HG02798 (cell line): ENCODE measurements around the gene ASTN2.

ENCODE experiments used
- ATAC-seq: cut with Tn5 transposase; IDR thresholded peaks from one replicate; pipeline ENCODE4 v1.9.1; 2021; ENCODE audit warnings: mild to moderate bottlenecking; ENCODE audit not compliant: unreplicated experiment, poor library complexity

The ASTN2 gene

DNA sequence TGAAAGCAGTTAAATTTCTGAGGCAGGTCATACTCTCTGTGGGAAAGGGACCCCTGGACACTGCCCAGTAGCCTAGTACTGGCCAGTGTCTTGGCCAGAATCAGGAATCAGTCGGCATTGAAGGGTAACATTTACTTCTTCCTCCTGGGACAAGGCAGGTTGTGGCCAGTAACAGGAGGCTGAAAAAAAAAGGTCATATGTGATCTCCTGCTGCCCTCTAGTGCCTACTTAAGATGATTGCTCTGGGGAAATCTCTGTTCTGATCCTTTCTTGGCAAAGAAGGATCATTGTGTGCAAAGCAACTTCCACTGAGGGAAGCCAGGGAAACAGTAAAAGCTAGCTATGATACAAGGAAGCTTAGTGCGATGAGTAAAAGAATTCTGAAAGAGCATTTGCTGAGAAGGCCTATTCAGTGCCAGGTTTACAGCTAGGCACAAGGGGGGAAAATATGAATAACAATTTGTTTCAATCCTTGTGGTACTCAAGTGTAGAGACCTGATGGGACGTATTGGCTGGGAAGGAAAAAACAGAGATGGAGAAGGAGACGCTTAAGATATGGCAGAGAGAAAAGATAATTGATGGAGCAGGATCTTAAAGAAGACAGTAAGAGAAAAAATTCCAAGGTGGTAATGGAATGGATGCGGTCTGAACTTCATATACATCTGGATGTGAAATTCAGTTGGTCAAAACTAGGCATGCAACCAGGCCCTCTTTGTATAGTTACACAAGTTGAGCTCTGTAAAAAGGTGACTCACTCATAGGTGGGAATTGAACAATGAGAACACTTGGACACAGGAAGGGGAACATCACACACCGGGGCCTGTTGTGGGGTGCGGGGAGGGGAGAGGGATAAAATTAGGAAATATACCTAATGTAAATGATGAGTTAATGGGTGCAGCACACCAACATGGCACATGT is 753.6 kb downstream of the ASTN2 start:
- ATAC-seq, result peak; percentile 90

DNA sequence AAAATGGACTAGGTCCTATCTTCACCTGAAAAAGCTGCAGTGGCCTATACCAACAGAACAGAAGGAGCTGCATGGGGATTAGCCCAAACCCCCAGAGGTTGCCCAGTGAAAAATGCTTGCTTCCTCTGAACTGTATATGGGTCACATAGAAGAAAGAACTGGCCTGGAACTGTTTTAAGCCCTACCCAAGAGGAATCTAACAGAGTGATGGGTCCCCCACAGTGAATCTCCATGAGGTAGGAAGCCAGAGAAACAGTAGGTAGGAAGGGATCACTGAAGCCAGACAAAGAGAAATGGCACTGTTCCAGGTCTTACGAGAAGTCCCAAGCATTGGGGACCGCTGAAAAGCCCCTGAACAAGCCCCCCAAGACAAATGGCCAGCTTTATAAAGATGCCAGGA is 756.6 kb downstream of the ASTN2 start:
- no peak for ATAC-seq

DNA sequence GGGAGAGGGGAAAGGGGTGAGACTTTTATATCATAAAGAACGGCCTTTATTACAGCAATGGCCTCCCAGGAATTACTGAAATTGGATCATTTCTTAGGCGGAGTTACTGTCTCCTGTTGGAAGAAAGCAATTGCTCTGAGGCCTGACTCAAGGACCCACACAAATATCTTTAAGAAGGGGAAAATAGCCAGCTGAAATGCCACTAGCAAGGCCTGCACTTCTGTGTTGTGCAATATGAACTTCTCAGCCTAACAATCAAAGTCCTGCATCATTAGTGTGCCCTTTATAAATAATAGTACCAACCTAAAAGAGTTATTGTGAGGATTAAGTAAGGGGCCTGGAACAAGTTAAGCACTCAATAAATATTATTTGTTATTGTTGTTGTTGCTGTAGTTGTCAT is 757.9 kb downstream of the ASTN2 start:
- ATAC-seq, result no peak

DNA sequence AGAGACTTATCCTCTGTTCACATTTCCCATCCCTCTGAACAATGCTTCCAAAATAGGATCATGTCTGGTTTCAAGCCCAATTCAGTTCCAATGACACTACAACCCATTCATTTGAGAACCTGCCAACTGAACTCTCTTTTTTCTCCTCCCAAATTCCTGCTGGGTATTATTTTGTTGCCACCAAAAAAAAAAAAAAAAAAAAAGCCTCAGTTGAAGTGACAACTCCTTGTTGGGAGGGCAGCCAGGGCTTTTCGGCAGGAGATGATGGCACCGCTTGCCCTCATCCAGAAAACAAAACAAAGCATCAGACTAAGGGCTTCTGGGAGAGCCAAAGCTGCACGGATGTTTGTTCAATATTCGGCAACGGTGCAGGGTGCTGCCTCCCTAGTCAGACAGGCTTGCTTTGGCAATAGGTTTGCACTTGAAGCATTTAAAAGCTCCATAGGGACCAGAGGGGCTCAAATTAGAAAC is 758.3 kb downstream of the ASTN2 start:
- ATAC-seq, result no peak

DNA sequence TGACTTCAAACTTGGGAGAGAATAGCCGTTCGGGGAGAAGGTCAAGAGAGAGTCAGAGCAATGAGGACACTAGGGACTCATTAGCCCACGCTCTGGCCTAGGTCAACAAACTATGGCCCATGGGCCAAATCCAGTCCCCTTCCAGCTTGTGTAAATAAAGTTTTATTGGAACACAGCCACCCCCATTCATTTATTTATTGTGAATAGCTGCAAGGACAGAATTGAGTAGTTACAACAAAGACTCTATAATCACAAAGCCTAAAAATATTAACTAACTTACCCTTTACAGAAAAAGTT is 760.9 kb downstream of the ASTN2 start:
- no peak for ATAC-seq

DNA sequence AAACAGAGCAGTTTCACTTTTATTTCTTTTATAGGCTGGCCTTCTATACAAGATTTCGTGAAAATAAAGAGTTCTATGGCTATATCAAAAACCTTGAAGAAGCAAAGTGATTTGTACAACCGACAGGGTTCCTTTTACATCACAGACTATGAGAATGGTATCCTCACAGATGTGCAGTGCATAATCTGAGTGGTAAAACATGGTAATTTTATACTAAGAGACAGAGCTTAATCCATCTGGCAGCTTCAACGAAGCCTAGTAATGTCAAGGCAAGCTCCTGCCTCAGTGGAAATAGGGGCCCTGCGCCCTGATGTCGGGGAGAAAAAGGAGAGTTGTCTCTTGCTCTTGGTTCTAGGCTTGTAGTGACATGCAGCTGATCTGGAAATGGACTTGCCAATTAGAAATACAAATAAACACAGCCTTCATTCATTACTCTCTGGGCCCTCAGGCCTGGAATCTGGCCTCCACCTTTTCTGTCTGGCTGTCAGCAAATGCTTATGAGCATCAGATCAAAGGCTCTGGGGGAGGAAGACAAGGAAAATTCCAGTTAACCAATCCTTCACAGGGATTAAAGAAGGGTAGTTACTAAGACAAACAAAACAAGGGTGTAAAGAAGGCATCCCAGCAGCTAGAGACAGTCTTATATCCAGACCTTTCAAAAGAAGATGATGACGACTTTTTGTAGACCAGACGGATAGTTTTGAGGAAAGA is 761.4 kb downstream of the ASTN2 start:
- ATAC-seq, result no peak

DNA sequence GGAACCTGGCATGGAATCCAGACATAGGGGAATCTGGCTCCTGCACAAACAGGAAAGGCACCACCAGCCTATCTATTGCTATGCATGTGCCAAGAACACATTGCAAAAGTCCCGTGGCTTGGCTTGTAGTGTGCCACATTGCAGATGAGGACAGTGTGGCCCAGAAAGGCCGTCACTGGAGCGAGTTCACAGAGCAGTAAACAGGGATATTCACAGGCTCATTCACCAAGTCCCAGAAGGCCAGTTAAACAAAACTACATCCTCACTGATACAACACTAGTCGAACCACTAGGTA is 767.4 kb downstream of the ASTN2 start:
- peak; percentile 13 for ATAC-seq

DNA sequence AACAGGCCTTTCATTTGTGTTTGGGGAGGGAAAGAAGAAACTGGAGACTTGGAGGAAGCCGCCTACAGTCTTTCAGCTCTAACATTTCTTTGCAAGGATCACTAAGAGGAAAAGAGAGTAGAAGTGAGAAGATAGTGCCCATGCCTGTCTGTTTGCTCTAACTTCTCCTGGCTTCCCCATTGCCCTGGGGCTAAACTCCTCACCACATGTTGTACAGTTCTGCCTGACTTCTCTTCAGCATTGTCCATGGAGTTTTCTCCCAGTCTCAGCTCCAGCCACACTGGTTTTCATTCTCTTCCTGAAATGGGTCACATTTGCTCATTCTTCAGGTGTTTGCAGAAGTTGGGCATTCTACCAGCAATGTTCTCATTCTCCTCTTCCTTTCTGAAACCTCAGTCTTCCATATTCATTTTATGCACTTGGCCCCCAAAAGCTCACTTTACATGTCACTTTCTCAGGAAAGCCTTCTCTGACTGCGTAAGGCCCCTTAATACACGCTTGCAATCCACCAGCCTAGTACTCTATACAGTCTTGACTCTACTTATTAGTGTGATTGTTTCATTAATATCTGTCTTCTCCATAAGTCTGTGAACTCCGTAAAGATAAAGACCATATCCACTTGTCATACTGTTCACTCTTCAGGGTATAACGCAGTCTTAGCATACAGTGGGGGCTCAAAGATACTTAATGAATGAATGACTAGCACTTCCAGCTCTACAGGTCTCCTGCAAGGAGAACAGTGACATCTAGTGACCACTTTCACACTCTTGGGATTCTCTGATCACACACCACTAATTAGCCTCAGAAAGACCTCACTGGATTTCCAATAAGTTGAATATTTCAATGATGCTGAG is 768.0 kb downstream of the ASTN2 start:
- peak; percentile 59 for ATAC-seq

DNA sequence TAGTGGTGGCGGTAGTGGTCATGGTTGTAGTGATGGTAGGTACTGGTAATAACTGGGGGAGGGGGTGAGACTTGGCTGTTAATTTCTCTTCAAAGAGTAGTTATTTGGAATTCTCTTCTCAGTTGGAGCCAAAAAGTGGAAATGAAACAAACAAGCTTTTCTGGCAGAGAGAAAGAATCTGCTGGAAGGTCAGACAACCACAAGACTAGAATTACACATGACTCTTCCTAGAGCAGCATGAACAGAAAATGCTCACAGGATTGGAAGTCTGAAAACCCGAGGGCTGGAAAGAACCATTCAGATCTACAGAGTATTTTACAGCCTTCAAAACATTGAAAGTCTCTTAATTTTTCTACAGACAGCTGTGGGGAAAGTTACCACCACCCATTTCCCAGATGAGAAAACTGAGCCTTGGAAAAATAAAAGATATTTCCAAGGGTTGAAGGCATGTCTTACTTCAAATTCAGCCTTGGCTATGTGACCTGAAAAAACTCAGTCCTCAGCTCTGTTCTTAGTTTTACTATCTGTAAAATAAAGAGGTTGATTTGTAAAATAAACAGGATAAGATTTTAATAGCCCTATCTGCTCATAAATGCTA is 770.7 kb downstream of the ASTN2 start:
- no peak for ATAC-seq

DNA sequence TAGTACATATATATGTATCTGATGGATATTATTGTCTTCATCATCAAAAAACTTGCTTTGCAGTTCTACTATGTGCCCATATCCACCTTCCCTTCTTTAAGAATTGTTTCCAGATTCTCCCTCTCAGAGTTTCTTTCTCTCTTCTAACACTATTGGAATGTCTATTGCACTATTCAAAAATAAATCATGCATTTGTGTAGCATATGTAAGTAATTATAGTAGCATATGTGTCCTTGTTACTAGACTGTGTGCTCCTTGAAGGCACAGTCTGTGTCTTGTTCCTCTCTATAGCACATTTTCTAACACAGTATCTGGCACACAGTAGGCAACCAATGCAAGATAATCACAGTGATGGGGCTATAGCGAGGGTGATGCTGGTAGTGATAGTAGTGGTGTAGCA is 771.2 kb downstream of the ASTN2 start:
- no peak for ATAC-seq

DNA sequence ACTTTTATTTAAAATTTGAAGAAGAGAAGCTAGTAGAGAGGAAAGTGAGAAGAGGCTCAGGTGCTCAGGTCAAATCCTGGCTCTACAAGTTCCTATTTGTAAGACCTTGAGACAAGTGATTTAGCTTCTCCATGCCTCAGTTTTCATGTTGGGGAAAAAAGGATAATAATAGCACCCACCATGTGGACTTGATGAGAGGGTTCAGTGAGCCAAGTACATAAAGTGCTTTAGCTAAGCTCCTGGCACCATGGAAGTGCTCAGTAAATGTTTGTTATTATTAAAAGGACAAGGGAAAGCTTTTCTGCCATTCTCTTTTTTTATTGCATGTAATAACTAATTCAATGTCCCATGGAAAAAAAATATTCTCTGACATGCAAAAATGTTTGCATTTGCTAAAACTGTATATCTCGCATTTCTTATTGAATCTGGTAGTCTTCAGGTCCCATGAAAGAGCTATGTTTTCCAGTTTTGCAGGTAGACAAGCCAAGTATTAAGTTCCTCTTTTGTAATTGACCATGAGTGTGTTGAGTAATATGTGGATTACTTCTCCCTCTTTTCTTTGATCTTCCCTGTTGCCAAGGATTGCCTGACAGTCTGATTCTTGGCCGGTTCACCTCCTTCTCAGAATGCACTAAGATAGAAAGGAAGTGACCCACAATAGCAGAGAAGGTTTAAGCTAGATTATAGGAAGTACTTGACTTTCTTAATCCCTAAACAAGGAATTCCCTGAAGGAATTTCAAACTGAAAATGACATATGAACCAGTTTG is 773.4 kb downstream of the ASTN2 start:
- ATAC-seq, result no peak

DNA sequence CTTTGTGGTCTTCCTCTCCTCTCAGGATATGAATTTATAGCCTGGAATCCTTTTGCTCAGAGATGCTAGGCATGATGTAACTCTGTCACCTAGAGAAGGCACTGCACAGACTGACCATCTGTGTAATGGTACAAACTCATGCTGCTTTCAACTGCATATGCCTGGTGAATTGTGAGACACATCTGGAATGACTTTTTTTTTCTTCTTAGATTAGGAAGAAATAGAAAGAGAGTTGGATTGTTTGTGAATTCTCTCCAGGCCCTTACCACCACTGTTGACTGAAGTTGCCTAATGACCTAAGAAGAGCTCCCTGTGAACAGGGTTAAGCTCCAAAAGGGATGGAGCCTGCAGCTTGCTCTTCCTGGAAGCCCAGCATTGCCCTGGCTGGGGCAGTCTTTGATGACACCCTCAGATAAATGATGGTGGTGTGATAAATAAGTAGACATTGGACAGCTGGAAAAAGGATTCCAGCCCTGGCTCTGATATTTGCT is 775.6 kb downstream of the ASTN2 start:
- ATAC-seq, result no peak

DNA sequence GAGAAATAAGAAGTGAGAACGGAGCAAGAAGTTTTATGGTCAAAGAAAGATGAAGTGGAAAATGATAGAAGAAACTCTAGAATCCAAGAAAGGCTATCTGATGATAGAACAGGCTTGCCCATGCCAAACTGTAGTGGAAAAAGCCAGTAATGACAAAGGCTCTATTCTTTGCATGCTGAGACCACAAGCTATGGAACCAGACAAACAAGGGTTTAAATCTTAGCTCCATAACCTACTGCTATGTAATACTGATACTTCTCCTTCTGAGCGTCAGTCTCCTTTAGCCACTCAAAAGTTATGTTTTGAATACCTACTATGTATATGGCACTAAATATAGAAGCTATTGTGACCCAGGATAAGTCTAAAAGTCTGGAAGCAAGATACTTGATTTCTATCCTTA is 778.9 kb downstream of the ASTN2 start:
- ATAC-seq, result no peak

DNA sequence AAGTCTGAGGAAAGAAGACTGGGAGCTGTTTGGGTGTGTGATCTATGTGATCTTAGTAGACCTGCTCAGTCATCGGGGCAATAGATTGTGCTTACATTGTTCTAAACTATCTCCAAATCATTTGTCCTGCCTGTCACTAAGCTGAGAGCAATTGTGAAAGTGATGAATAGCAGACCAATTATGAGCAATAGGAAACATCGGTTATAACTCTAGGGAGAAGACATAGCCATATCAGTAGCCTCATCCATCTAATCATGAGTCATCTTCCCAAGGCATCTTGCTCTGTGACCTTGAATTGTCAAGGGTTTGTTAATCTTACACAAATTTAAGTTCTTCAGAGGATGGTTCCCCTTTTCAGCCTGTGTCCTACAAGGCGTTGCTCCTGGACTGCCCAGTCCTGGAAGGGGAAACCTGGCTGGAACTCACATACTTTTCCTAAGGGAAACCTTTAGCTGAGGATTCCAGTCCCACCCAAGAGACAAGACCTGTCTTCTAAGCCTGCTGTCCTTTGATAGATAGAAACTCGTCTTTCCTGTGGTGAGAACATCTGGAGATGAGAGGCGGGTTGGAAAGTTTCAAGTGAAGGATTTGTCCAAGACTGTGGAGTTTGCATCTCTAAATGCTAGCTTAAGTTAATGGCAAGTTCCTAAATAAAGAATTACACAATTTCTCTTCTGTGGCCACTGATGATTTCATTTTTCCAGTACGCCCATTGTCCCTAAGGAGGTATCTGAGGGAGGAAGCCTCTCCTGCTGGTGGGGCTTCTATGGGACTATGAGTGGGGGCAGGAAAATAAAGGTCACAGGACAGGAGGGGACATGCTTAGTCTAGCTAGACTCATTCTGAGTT is 781.6 kb downstream of the ASTN2 start:
- ATAC-seq, result no peak

DNA sequence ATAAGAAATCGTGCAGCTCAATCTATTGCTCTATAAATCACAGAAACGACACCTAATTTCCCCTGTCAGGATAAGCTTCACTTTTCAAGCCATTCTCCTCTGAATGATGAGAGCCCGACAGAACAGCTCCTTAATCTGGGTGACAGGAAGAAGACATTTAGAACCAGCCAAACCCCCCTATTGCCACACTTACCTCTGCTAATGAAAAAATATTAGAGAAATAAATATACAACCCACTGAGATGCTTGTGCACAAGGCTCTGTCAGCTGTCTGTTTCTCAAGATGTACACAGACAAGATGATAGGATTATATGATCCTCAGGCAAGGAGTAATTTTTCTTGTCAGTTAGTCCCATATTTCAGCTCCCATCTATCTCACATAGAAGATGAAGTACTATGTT is 785.2 kb downstream of the ASTN2 start:
- no peak for ATAC-seq

DNA sequence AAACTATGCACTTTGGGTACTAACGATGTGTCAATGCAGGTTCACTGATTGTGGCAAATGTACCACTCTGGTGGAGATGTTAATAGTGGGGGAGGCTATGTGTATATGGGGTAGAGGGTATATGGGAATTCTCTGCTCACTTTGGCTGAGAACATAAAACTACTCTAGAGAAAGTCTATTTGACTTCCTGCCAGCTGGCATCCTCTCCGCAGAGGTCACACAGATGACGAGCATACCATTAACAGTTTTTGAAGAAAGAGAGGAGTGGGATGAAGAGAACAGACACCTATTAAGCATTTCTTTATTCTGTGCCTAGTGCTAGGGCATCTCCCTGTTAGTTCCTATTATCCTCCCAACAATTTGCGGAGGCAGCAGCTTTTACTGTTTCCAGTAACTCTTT is 786.1 kb downstream of the ASTN2 start:
- no peak for ATAC-seq

DNA sequence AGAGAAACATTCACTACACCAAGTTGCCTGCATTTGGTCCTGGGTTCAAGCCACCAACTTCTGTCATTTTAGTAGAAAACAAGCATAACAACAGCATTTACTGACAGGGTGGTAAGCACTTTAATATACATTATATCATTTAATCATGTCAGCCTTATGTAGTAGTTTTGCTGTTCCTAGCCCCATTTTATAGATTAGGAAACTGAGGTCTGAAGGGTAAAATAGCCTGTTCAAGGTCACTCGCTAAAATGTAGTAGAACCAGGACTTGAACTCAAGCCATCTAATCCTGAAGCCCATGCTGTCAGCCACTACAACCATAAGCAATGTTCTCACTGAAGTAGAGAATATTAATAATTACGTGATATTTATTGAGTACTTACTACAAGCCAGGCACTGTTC is 787.4 kb downstream of the ASTN2 start:
- ATAC-seq, result no peak

DNA sequence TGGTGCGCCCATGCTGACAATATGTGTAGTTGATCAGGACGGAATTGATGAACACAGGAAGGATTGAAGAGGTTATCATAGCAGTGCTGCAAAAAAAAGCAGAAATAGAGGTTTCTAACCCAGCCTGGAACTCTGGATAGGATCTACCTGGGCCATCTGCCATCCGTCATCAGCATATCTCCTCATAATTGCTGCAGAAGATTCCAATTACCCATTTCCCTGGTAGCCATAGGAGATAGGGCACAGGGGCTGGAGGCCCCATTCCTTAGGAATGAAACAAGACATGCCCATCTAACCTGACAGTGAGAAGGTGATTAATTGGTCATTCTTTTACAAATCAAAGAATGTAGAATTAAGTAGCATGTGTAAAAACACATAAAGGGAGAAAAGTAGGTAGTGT is 788.1 kb downstream of the ASTN2 start:
- no peak for ATAC-seq

DNA sequence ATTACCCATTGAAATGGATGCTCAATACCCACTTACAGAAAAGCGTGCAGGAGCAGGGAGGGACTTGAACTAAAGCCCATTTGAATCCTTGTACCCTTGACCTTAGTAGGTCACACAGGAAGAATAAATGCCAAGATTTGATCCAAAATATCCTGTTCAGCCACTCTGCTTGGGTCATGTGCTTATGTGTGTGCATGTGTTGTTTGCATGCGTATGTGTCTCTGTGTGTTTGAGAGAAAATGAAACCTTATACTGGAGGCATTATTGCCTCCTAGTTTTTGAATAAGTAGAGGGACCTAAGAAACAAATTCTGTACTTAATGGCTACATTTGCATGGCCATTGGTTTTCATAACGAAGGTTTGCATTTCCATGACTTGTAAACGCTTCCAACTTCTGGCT is 791.1 kb downstream of the ASTN2 start:
- no peak for ATAC-seq
